NCI-H2029 treated with DMSO at 0.1 percent for 48 hours (cell line): Measurements from ENCODE around the gene TMEM150C.
A peak's percentile ranks its signal among the peaks of the same experiment; 100 is the strongest.
"Not testable (repeated sequence)": the region's sequence is repeated elsewhere in the genome, so short reads cannot be mapped to it uniquely, and the experiment has no call there.

Experiments
- DNase-seq: peaks from one replicate; lab custom pipeline; 2025; lab: John Stamatoyannopoulos, UW

Gene TMEM150C

DNA sequence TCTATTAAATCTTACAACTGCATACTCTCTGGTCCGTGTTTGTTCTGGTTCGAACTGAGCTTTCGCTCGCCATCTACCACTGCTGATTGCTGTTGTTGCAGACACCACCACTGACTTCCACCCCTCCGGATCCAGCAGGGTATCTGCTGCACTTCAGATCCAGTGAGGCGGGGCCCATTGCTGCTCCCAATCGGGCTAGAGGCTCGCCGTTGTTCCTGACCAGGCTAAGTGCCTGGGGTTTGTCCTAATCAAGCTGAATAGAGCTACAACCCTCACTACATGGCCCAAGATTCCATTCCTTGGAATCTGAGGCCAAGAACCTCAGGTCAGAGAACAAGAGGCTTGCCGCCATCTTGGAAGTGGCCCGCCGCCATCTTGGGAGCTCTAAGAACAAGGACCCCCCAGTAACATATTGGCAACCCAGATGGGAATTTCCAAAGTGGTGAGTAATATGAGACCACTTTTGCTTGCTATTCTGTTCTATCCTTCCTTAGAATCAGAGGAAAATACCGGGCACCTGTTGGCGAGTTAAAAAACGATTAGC is 88.1 kb downstream of the TMEM150C start:
- DNase-seq: no peak

DNA sequence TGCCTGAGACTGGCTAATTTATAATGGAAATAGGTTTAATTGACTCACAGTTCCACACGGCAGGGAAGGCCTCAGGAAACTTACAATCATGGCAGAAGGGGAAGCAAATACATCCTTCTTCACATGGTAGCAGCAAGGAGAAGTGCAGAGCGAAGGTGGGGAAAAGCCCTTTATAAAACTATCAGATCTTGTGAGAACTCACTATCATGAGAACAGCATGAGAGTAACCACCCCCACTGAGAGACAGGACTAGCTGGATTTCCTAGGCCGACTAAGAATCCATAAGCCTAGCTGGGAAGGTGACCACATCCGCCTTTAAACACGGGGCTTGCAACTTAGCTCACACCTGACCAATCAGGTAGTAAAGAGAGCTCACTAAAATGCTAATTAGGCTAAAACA is 88.7 kb downstream of the TMEM150C start:
- DNase-seq: not testable (repeated sequence)

DNA sequence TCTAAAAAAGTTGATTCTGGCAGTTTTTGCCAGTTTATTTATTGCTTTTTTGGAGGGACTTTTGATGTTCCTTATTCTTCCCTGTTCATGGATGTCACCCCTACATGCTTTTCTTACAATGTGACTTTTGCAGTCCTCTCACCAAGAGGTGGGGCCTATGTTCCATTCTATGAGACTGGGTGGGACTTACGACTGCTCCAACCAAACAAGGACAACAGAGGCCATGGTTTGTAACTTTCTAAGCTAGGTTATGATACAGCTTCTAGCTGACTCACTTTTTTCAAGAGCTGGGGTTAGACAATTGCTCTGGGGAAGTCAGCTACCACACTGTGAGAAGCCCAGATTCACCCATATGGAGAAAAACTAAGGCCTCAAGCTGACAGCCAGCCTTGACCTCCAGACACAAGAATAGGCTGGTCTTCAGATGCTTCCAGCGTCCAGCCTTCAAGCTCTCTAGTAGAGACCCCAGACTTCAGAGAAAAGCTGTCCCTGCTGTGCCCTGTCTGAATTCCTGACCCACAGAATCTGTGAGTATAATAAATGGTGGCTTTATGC is 91.9 kb downstream of the TMEM150C start:
- DNase-seq: no peak

DNA sequence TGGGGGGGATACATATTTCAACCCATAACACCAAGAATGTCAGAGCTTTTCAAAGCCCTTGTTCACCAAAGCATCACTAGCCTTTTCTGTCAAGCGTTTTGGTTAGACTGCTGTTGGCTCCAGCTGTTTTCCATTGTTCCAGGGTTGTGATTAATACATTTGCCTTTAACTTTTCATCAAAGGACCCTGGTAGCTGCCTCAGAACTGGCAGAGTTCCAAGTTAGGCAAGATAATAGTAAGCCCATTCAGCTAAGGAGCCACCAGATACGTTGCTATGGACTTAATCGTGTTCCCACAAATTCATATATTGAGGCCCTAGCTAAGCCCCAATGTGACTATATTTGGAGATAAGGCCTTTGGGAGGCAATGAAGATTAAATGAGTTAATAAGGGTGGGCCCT is 94.3 kb downstream of the TMEM150C start:
- DNase-seq: no peak

DNA sequence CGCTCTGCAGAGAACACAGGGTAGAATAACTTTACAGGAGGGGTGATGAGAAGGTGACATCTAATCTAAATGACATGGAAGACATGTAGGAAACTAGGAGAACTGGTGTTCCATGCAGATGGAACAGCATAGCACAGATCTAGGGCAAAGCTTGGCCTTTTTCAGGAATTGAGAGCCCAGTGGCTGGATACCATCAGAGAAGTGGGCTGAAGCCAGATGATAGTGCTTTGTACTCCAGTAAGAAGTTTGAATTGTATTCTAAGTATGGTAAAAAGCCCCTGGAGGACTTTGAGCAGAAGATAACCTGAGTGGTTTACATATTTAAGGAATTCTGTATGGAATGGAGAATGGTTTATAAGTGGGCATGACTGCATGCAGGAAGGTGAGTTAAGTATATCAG is 98.6 kb downstream of the TMEM150C start:
- no peak for DNase-seq

DNA sequence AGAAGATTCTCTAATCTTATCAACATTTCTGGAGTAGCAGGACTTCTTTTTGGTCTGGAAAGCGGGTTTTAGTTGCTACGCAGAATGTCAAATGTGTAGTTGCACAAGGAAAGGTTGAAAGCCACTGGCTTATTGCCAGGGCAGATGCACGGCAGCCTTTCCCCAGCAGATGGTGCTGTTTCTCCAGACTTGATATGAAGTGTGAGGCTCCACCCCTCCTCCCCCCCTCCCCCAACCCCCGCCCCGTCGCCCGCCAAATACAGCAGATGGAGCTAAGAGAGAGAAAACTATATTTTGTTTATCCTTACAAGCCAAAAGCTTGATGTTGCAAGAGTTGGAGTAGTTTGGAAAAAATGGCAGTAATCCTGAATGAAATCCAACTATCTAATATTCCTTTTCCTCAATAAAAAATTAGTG is 99.4 kb downstream of the TMEM150C start:
- peak; percentile 74 for DNase-seq

DNA sequence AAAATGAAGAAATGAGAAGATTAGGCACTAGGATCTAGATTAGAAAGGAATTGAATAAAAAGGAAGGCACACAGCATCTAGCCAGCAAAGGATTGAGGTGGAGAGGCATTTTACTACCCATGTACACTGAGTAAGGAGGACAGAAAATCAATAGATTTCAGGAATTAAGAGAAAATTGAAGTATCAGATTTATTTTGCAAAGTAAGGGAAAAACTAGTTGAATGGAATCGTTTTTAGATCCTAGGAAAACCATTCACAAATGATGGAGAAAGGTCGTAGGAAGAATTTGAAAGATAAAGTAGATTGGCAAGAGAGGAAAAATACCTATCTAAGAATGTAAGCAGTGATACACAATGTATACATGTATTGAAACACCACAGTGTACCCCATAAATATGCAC is 100.1 kb downstream of the TMEM150C start:
- DNase-seq: no peak

DNA sequence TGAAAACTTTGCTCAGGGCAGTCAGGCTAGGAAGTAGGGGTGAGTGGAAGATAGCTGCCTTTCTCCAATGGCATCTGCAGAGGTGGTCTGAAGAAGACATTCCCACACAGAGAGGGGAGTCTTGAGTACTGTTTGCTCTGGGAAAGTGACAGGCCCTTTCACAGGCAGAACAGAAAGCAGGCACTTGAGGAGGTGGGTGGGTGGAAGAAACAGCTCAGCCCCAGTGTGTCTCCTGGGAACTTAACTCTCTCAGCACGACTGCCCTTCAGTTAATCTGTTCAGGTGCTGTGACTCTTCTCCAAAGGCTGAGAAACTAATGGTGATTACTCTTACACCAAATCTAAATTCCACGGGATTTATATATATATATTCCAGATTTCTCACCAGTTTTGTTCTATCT is 103.1 kb downstream of the TMEM150C start:
- DNase-seq: no peak

DNA sequence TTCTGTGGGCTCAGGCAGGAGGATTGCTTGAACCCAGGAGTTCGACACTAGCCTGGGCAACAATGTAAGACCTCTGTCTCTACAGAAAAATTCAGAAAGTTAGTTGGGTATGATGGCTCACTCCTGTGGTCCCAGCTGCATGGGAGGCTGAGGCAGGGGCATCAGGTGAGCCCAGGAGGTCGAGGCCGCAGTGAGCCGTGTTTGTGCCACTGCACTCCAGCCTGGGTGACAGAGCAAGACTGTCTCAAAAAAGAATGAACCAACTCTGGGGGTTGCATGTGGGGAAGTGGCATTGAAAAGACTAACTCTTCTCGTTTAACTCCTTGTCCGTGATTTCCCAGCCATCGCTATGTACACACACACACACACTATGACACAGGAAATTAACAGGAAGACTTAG is 104.5 kb downstream of the TMEM150C start:
- no peak for DNase-seq

DNA sequence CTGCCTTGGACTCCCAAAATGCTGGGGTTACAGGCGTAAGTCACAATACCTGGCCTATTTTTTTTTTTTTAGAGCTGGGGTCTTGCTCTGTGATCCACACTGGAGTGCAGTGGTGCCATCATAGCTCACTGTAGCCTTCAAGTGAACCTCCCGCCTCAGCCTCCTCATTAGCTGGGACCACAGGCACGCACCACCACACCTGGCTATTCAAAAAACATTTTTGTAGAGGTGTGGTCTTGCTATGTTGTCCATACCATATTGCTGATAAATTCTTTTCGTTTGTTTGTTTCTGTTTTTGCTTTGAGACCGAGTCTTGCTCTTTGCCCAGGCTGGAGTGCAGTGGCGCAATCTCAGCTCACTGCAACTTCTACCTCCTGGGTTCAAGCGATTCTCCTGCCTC is 109.8 kb downstream of the TMEM150C start:
- no peak for DNase-seq

DNA sequence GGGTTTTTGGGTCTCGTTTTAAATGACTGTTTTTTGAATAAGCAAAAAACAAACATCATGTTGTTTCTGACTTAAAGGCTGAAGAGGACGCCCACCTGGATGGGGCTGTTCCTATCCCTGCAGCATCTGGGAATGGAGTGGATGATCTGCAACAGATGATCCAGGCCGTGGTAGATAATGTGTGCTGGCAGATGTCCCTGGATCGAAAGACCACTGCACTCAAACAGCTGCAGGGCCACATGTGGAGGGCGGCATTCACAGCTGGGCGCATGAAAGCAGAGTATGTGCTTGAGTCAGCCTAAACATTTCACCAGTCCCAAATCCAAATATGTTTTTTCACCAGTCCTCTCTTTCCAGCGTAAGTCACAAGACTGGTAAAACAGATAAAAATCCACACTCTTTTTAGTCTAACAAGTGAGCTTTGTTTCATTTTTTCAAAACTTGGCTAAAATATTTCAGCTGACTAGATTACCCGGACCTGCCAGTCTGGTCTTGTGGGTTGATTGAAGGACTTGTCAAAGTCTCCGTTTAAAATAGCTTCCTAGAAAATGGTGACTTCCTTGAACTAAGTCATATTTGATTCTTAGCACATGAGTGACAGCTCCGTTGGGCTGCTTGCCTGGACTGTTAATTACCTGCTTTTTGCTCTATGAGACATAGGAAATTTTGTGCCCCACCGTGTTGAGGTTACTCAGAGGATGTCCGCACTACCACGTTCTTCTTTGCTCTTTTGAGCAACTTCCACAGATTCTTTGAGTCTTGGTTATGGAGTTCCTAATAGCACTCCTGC is 110.6 kb downstream of the TMEM150C start:
- DNase-seq: no peak

DNA sequence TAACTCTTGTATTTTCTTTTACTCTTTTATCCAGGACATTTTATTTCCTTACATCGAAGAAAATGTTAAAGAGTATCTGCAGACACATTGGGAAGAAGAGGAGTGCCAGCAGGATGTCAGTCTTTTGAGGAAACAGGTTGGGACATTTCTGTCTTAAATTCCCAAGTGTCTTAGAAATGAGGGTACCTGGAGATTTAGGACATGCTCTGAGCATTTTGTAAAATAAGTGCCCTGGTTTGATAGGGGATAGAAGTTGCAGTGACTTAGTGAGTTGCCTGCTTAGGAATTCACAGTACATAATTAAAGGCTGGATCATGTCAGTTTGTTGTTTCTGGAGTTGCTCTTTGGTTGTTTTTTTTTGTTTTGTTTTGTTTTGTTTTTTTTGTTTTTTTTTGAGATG is 113.9 kb downstream of the TMEM150C start:
- no peak for DNase-seq

DNA sequence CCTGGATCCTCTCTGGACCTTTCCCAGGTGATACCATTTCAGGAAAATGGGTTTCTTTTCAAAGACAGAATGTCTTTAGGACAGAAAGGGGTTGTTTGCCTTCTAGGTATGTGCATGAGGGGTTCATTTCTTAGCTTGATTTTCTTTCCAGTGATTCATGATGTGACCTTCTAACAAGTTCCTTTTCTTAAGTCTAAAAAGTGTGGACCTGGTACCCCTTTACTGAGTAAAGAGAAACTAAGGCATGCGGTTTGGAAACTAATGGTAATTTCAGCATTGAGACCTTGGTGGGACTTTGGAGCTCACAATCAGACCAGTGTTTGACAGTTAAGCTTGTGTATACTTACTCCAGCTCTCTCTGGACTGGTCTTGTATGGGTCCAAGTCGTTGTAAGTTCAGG is 122.7 kb downstream of the TMEM150C start:
- DNase-seq: no peak

DNA sequence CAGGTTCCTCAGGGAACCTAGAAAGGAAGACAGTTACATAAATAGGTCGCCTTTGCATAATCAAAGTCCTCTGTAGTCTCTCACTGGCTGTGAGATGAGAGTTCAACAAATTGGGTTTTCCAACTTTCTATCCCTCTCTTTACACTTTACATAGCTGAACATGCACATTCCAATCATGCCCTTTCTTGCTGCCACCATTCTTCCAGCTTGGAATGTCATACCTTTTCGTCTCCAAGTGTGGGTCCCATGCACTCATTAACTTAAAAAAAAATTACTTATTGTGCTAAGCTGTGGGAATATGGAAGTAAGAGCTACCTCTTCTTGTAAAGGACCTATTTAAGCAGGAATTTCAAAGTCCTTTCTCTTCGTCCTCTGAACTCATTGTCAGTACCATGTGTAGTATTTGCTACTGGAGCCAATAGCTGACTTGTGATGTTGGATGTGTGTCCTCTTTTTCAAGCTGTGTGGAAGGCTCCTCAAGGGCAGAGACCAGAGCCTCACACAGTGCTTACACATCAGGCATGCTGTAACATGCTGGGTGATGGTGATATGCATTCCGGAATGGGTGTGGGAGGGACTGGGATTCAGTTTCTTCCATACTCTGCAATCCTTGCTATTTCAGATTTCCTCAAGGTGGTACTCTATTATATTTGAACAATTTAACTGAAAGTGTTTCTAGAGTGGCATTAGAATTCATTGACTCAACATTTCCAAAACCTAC is 124.3 kb downstream of the TMEM150C start:
- DNase-seq: no peak

DNA sequence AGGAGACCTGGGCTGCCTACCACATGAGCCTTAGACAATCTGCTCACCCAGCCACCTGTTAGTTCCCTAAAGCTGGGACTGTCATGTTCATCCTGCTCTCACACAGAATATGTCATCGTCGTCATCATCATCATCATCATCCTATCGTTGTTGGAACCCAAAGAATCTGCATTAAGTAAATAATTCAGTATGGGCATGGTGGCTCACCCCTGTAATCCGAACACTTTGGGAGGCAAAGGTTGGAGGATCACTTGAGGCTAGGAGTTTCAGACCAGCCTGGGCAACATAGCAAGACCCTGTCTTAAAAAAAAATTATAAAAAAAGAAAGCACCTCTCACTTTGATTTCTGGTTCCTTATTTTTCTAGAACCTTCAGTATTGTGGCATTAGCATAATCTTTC is 125.0 kb downstream of the TMEM150C start:
- DNase-seq: no peak

DNA sequence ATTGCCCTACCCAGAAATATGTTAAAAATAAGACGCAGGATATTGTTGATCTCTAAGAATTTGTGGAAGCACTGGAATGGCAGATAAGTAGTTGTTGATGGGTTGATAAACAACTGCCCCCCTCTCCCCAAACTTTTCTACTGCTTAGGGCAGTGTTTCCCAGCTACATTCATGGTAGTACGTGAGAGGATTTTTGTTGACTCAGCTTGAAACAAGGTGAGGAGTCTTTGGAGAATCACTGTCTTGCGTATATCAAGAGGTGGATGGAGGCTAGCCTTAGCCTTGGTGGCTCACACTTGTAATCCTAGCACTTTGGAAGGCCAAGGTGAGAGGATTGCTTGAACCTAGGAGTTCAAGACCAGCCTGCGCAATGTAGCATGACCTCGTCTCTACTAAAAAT is 125.7 kb downstream of the TMEM150C start:
- no peak for DNase-seq

DNA sequence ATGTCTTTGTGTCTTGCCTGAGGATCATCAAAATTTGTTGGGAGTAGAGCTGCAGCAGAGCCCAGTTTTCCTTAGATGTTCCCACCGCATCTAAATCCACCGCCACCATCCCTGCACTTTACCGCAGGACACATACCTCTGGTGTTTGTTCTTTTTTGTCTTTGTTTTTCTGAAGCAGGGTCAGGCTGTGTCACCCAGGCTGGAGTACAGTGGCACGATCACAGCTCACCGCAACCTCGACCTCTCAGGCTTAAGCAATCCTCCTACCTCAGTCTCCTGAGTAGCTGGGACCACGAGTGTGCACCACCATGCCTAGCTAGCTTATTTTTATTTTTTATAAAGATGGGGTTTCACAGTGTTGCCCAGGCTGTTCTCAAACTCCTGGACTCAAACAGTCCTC is 126.8 kb downstream of the TMEM150C start:
- DNase-seq: no peak

DNA sequence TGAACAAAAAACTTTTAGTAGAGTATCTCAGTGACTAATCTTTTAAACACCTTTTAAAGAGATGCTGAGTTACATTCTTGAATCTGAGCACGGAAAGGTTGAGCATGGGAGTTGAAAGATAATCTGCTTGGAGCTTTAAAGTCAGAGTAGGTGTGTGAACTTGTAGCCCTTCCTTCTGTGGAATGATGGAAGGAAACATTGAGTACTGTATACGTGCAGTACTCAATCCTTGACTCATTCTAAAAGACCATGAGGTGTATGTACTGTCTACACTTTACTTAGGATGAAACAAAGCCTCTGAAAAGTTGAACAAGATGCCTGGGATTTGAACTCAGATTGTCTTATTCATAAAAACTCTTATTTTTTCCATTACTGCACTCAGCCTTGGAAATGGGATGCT is 128.0 kb downstream of the TMEM150C start:
- DNase-seq: no peak
